GM18498 (cell line): ENCODE measurements around the gene PTPRH.

ENCODE experiments used
- ATAC-seq: cut with Tn5 transposase; IDR thresholded peaks from one replicate; pipeline ENCODE4 v1.9.1; 2021; ENCODE audit warnings: mild to moderate bottlenecking, moderate library complexity; ENCODE audit not compliant: unreplicated experiment

PTPRH gene

DNA sequence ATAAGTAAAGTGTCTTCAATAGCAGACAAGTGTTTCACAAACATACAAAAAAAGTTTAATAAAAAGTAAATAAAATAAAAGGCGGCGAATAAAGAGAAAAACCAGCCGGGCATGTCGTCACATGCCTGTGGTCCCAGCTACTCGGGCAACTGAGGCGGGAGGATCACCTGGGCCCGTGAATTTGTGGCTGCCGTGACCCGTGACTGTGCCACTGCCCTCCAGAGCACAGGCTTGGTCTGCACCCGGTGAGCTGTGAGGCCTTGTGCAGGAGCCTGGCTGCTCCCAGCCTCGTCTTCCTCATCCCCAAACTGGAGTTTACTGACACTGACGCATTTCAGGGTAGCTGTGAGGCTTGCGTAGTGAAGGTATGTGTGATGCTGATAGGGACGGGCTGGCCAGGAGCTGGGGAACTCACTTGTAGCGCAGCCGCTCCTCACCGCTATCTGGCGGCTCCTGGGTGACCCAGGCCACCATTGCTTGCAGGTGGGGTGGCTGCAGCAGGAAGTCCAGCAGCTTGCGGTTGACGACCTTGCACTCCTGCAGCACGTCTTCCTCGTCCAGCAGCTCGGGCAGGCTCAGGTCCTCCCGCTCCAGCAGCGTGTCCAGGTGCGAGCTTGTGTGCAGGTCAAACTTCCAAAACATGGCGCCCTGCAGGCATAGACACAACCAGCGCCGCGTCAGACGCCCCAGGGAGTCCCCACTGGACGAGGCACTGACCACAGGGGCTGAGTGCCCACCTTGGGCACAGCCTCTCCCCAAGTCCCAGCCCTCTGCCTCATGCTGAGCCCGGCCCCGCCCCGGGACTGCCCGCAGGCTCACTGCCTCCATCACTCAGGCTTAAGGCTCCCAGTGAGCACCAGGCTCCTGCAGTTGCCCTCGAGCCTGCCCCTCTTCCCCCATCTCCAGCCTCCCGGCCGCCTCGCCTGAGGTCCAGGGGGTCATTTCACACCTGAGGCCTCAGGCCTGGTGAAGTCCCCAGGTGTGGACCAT lies 37.5 kb upstream of the PTPRH start:
- ATAC-seq, result no peak

DNA sequence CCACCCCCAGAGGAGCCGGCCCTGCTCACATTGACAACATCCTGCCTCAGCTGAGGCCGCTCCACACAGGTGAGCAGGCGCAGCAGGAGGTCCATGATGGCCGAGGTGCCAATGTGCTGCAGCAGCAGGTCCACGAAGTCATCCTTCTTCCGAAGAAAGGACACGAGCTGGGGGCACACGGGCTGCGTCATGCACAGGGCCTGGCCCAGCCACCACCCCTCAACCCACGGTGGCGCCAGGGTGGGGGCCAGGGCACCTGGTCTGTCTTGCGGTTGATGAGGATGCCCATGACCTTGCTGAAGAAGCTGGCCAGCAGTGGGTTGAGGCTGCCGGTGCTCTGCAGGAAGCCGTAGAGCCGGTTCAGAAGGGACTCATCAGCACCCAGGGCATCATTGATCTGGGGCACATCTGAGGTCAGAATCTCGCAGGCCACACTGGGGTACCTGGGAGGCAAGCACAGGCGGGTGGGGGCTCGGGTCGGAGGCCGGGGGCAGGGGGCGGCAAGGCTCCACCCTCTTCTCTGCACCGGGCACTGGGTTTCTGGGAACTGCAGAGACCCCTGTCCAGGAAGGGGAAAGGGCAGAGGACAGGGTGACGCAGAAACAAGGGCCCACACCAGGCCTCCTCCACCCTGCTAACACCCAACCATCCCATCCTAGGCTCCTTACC lies 36.1 kb upstream of the PTPRH start:
- no peak for ATAC-seq

- ATAC-seq, result no peak
Observed at GRCh38 chr19:55244004-55244680, 34.8 kb upstream of the PTPRH start.

DNA sequence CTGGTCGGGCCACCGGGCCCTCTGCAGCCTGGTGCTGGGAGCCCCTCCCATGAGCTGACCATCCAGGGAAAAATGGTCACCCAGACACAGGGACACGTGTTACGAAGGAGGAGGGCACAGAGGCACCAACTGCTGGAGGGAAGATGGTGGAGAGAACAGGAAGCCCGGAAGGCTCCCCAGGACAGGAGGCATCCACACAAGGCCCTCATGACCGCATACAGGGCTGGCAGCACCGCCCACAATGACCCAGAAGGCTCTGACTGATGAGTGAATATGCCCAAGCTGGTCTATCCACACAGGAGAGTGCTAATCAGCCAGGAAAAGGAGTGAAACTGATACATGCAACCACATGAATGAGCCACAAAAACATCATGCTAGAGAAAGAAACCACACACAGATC lies 33.2 kb upstream of the PTPRH start:
- no peak for ATAC-seq

GRCh38 chr19:55241935-55242464 lies 32.7 kb upstream of the PTPRH start:
- ATAC-seq, result no peak

- ATAC-seq, result no peak
Observed at GRCh38 chr19:55241143-55241934, 32.0 kb upstream of the PTPRH start.

- ATAC-seq, result no peak
Observed at GRCh38 chr19:55240713-55241020, 31.4 kb upstream of the PTPRH start.

- no peak for ATAC-seq
Observed at GRCh38 chr19:55239004-55239403, 29.7 kb upstream of the PTPRH start.

GRCh38 chr19:55238030-55238429 lies 28.7 kb upstream of the PTPRH start:
- ATAC-seq, result no peak

- no peak for ATAC-seq
Observed at GRCh38 chr19:55232986-55233385, 23.7 kb upstream of the PTPRH start.

GRCh38 chr19:55232286-55232602 lies 22.9 kb upstream of the PTPRH start:
- no peak for ATAC-seq

DNA sequence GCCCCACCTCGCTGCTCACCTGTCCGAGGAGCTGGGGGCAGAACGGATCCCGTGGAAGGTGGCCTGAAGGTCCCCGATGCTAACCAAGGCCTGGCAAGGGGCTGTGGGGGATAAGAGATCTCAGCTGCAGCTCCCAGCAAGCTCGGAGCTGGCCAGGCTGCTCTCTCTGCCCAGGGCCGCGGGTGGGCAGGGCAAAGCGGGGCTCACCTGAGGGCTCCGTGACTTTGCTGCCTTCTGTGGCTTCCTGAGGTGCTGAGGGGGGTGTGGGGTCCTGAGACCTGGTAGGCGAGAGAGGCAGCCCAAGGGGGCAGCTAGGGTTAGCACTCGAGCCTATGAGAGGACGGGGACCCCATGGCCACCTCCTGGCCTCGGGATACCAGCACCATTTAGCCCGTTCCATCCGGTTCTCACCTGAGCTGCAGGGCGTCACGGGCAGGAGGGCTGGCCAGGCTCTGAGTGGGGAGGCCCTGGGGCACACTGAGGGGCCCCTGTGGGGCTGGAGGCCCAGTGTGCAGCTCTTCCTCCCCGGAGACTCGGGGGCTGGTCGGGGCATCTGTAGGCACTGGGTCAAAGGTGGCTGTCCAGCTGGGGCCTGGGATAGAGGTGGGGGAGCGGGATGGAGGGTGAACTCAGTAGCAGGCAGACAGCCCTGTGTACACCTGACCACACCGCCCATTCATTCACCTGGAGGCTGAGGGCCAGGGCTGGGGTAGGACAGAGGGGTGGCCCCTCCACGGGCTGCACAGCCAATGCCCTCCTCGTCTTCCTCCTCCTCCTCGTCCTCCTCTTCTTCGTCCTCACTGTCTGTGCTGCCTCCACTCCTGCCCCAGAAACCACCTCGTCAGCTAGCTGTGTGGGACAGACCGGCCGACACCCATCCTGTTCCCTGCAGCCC lies 22.3 kb upstream of the PTPRH start:
- no peak for ATAC-seq

DNA sequence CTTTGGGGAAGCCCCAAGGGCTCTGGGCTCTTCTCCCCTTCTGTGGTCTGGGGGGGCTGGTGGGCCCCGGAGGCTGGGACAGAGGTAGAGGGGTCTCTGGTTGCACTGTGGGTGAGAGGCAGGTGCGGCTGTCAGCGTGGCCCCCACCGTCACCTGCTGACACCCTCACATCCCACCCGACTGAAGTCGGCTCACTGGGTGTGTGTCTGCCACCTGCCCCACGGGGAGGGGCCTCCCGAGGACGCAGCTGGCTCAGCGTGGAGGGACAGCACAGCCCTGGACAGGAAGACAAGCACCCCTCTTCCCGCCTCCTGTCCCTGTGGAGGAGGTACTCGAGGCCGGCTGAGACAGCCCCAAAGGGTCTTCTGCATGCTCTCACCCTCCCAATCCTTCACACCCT lies 21.5 kb upstream of the PTPRH start:
- ATAC-seq, result no peak

DNA sequence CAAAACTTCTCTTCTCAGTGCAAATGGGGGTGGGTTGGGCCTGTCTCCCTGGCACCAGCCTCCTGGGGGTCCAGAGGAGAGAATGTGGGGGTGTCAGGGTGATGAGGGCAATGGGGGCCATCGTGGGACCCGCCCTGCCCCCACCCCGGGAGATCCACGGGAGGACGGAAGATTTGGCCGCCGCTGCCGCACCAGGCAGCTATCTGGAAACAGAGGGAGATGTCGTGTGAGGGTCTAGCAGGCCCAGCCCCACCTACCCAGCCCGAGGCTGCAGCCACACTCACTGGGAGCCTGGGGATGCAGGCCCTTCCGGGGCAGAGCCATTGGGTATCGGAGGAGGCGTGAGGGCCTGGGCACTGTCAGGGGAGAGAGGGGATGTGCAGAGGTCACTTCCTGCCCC lies 21.0 kb upstream of the PTPRH start:
- no peak for ATAC-seq

GRCh38 chr19:55229789-55230182 lies 20.5 kb upstream of the PTPRH start:
- ATAC-seq, result no peak

DNA sequence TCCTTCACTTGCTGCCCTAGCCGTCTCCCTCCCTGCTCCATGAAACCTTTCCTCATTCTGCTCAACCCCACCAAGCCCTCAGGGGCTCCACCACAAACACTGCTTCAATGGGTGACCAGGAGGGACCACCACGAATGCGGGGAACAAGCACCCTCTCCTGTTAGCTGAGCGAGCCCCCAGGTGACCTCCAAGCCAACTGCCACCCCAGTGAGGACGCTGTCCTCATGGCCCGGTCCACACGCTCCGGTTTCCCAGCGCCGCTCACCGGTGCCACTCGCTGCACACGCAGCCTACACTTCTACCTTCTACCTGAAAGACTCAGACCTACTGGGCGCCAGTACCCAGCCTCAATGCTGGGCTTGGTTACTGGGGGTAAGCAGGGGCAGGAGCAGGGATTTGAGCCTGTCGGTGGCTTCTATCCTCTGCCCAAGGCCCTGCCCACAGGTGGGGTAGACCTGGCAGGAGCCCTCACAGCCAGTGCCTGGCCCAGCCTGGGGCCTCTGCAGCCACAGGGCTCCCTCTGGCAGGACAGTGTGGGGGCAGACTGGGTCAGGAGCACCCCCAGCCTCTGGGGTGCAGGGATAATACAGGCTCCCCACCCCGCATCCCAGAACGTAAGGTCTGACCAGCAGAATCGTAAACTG lies 20.0 kb upstream of the PTPRH start:
- no peak for ATAC-seq

DNA sequence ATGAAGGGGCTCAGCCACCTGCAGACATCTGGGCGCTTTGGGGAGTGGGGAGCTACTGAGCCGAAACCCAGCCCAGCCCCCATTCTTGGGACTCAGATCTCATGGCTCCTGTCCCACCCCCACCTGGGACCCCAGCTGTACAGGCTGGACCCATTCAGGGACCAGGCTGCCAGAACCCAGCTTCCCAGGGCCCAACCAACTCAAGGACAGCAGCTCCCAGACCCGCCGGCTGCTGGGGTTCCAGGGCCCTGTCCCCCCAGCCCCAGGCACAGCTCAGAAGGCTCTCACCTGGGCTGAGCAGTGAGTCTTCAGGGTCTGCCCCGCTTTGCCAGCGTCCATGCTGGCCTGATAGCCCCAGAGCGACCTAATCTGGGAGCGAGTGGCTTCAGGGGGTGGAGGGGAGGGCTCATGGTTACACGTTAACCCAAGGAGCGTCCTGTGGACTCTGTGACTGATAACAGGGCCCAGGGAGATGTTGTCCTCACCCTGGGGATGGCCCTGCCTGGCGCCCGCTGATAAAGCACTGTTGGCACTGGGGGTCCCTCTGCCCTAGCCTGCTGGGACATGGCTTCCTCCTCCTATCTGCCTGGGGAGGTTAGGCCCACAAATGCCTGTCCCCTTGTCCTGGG lies 19.2 kb upstream of the PTPRH start, which contains the start of gene TMEM86B:
TMEM86B (minus strand) TSS at position 361 of the 629 bp plus-strand sequence; CDS start at position 339, 22 bp downstream.
- no peak for ATAC-seq

DNA sequence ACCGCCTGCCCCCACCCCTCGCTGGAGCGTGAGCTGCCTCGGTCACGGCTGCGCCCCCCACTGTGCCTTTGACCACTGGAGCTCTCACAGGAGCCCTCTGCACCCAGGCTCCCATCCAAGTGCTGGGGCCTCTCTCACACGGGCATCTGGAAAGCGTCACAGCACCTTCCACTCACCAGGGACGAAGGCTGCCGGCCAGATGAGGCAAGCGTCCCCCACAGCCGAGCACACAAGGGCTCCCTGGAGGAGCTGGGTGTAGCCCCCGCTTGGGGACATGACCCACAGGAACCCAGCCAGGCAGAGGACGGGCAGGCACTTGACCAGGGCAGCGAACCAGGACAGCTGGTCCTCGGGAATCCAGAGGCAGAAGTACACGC lies 18.7 kb upstream of the PTPRH start:
- no peak for ATAC-seq
